HG03378 (cell line): Measurements from ENCODE around the gene TRAPPC12.
"Not testable (repeated sequence)": the region's sequence is repeated elsewhere in the genome, so short reads cannot be mapped to it uniquely, and the experiment has no call there.

Experiments used
- ATAC-seq: cut with Tn5 transposase; IDR thresholded peaks from one replicate; pipeline ENCODE4 v1.9.1; 2021; ENCODE audit warnings: mild to moderate bottlenecking, moderate library complexity; ENCODE audit not compliant: unreplicated experiment

TRAPPC12 gene

DNA sequence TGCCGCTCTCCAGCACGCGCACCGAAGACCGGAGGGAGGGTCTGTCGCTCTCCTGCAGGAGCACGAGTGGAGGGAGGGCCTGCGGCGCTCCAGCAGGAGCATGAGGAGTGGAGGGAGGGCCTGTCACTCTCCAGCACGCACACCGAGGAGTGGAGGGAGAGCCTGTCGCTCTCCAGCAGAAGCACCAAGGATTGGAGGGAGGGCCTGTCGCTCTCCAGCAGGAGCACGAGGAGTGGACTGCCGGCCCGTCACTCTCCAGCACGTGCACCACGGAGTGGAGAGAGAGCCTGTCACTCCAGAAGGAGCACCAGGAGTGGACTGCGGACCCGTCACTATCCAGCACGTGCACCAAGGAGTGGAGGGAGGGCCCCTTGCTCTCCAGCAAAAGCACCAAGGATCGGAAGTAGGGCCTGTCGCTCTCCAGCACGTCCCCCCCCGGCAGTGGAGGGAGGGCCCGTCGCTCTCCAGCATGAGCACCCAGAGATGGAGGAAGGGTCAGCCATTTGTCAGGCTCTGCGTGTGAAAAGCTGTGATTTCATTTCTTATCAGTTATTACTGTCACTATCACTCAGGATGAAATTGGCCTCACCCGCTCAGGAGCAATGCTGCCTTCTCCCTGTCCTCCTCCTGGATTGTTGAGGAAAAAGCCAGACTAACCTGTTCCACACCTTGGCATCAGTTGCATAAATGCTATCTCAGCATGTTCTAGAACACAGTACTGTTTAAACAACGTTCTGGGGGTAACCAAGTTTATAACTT lies 103.9 kb downstream of the TRAPPC12 start:
- no peak for ATAC-seq

GRCh38 chr2:3483986-3484960 lies 104.8 kb downstream of the TRAPPC12 start:
- no peak for ATAC-seq

- ATAC-seq, result no peak
Observed at GRCh38 chr2:3485166-3485565, 105.7 kb downstream of the TRAPPC12 start.

- no peak for ATAC-seq
Observed at GRCh38 chr2:3486047-3487027, 106.8 kb downstream of the TRAPPC12 start.

- no peak for ATAC-seq
Observed at GRCh38 chr2:3487028-3487425, 107.5 kb downstream of the TRAPPC12 start.

GRCh38 chr2:3487432-3487831 lies 107.9 kb downstream of the TRAPPC12 start:
- ATAC-seq, result no peak

DNA sequence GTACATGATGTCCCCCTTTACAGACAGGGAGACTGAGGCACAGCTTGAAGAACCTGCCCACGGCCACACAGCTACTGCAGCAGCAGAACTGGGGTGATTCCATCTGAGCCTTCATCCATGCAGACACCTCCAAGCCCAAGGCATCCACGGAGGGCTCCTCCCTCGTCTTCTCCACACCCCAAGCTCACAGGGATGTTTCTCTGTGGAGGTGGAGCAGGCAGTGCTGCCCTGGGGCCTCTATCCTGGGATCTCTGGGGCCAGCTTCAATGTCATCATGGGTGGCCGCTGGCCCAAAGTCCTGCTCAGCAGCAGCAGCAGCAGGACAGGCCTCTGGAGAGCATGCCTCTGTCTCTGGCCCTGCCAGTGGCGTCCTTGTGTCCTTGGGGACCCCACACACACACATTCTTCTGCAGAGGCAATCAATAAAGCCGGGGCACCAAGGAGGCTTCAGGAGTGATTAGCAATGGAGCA lies 108.6 kb downstream of the TRAPPC12 start:
- no peak for ATAC-seq

- no peak for ATAC-seq
Observed at GRCh38 chr2:3488855-3489763, 109.6 kb downstream of the TRAPPC12 start.

GRCh38 chr2:3489764-3490115 lies 110.2 kb downstream of the TRAPPC12 start:
- ATAC-seq, result no peak

- no peak for ATAC-seq
Observed at GRCh38 chr2:3490191-3491170, 111.0 kb downstream of the TRAPPC12 start.

DNA sequence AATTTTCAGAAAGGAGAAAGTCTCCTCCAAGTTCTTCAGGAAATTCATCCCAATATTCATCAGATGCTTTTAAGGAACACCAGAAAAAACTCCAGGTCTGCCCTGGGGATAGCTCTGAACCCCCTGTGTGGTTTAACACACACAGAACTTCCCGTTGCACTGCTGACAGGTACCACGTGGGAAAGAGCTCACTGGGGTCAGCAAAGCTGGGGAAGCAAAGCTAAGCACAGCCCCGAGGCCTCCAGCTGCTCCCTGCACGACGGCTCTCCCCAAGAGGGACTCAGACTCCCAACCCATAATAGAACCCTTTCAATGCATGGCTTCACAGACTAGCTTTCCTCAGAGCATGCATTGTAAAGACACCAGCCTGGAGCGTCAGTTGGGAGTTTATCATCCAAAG lies 111.8 kb downstream of the TRAPPC12 start:
- no peak for ATAC-seq

- no peak for ATAC-seq
Observed at GRCh38 chr2:3491716-3492474, 112.4 kb downstream of the TRAPPC12 start.

DNA sequence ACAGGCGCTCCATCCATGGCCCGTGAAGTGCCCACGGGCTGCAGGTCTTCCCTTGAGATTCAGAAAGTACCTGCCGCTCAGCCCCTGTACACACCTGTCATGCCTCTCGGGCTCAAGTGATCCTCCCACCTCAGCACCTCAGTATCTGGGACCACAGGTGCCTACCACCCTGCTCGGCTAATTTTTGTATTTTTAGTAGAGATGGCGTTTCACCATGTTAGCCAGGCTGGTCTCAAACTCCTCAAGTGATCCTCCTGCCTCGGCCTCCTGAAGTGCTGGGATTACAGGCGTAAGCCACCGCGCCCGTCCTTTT lies 112.9 kb downstream of the TRAPPC12 start:
- ATAC-seq, result not testable (repeated sequence)

DNA sequence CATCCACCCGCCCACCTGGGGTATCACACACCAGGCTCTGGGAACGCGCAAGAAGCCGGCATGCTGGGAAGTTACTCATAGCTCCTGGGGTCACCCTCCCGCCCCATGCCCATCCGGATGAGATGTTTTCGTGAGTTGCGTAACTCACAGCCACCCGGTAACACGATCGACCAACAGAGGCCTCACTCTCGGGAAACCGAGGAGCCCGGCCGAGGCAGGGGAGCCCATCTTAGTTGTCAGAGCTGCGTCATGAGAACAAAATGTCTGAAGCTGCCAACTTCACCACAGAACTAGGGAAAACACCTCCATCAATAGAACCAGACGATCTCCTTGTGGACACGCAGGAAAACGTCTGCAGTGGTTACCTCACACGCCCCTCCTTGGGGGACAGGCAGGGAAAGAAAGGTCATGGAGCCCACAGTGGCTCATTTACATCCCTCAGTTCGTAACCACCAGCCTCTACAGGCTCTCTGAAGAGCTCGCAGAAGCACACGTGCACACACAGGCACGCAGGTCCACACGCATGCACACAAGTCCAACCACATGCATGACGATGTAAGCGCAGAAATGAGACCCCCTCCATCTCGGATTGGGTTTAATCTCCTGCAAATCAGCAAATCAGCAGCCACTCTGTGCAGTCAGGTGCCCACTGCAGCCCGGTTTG lies 113.6 kb downstream of the TRAPPC12 start:
- ATAC-seq, result no peak

DNA sequence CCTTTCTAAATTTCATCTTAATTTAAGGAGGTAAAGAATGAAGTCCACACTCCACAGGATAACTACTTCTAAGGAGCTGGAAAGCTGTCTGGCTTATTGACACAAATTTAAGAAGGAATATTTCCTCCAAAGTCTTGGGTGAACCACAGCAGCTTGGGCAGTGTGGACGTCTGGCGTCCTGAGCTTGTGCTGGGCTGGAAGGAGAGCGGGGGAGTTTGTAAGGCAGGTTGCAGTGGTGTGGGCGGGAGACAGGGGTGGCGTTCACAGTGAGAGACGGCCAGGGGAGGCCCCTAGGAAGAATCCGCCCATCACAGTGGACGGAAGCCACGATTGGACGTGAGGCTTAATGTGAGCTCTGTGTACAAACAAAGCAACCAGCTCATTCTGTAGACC lies 114.1 kb downstream of the TRAPPC12 start:
- ATAC-seq, result no peak

GRCh38 chr2:3494984-3495666 lies 115.6 kb downstream of the TRAPPC12 start:
- no peak for ATAC-seq

DNA sequence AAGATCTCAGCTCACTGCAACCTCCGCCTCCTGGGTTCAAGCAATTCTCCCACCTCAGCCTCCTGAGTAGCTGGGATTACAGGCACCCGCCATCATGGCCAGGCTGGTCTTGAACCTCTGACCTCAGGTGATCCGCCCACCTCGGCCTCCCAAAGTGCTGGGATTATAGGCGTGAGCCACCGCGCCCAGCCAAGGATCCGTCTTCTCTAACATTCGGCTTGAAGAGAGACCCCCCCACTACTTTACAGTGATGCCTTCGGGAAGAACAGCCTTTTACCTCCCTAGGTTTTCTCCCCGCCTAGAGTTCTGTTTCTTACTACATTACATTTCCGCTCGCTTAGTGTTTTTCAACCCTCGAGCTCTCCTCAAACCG lies 117.2 kb downstream of the TRAPPC12 start:
- ATAC-seq, result not testable (repeated sequence)
